GM23338 (cell line): ENCODE measurements around the gene OSBPL6.

Experiments used
- CREB1 ChIP-seq: fragments of 250-450 bp; sonication (Bioruptor Pico); IDR thresholded peaks from 2 replicates; pipeline ENCODE4 v1.5.0; 2020; ENCODE audit warnings: low read depth, mild to moderate bottlenecking, moderate library complexity
- CTCF ChIP-seq, 2 experiments: fragments of 200-600 bp in 1 of 2; sonication (generic) in 1 of 2; conservative IDR thresholded peaks; 2 replicates each; pipeline versions ENCODE4 v1.5.1 to v1.6.1; 2016 to 2017; ENCODE audit warnings: antibody characterized with exemption in 2 of 2, low read depth in 2 of 2, mild to moderate bottlenecking in 2 of 2, moderate library complexity in 1 of 2
- EZH2 ChIP-seq: fragments of 200-600 bp; sonication (generic); IDR thresholded peaks from one replicate; pipeline ENCODE4 v1.8.0; 2017; ENCODE audit warnings: antibody characterized with exemption, mild to moderate bottlenecking, low read depth; ENCODE audit not compliant: unreplicated experiment
- EZH2phosphoT487 ChIP-seq: fragments of 200-600 bp; sonication (generic); IDR thresholded peaks from one replicate; pipeline ENCODE4 v1.8.1; 2018; ENCODE audit warnings: antibody characterized with exemption; ENCODE audit not compliant: unreplicated experiment
- JUNB ChIP-seq: IDR thresholded peaks from one replicate; pipeline ENCODE4 v1.6.1; 2016; ENCODE audit warnings: antibody characterized with exemption; ENCODE audit not compliant: unreplicated experiment
- NANOG ChIP-seq: IDR thresholded peaks from 2 replicates; pipeline ENCODE4 v1.6.1; 2016; ENCODE audit warnings: antibody characterized with exemption, borderline replicate concordance
- POLR2AphosphoS5 ChIP-seq: IDR thresholded peaks from 2 replicates; pipeline ENCODE4 v1.6.1; 2016; ENCODE audit warnings: antibody characterized with exemption, low read depth
- REST ChIP-seq: IDR thresholded peaks from one replicate; pipeline ENCODE4 v1.6.1; 2018; ENCODE audit warnings: antibody characterized with exemption; ENCODE audit not compliant: unreplicated experiment
- STAT1 ChIP-seq: IDR thresholded peaks from one replicate; pipeline ENCODE4 v1.6.1; 2016; ENCODE audit warnings: antibody characterized with exemption; ENCODE audit not compliant: unreplicated experiment
- ZNF462 ChIP-seq: fragments of 250-450 bp; sonication (Bioruptor Pico); IDR thresholded peaks from 2 replicates; pipeline ENCODE4 v1.5.0; 2020; ENCODE audit warnings: mild to moderate bottlenecking, moderate library complexity

GRCh38 chr2:178287652-178288344 lies 93.5 kb downstream of the OSBPL6 start:
- TF ChIP-seq EZH2 (no peak), CTCF (conservative IDR thresholded peaks at IDR 0.05; ENCODE audit: low read depth in 2 of 2) (no peak), CREB1 (no peak), REST (no peak), EZH2phosphoT487 (no peak), POLR2AphosphoS5 (no peak), JUNB (no peak), ZNF462 (CRISPR knock-in tag) (no peak), NANOG (no peak), STAT1 (no peak)
